ENCODE measurements around the gene PARD3B. TPM values are rescaled to one million over a fixed set of nuclear protein-coding genes. Genes with fewer than 3 reads are reported as not detected.
A peak's percentile ranks its signal among the peaks of the same experiment; 100 is the strongest.

The PARD3B gene
- total and polyA plus RNA-seq, 2 of the 13 experiments (the other 11 are each of a cell fraction or from before 2014, with no cell fraction given), result 0.71 to 2.3 TPM

GRCh38 chr2:205273627-205274026, 728.4 kb downstream of the PARD3B start (continued):
- TF ChIP-seq HHEX (CRISPR knock-in tag; IDR thresholded peaks at IDR 0.05) (peak; percentile 51; the same call in 1 of the 2 replicates), JUNB (CRISPR knock-in tag; IDR thresholded peaks at IDR 0.05; ENCODE audit: borderline replicate concordance) (peak; percentile 79; the same call in 1 of the 2 replicates), ZBTB25 (CRISPR knock-in tag; IDR thresholded peaks at IDR 0.05) (peak; percentile 91), ZNF407 (CRISPR knock-in tag; IDR thresholded peaks at IDR 0.05; ENCODE audit: not compliant biosample characterization) (no peak), THRA (CRISPR knock-in tag; IDR thresholded peaks at IDR 0.05; ENCODE audit: borderline replicate concordance) (no peak), ZNF776 (CRISPR knock-in tag; IDR thresholded peaks at IDR 0.05) (no peak), ZNF598 (CRISPR knock-in tag; IDR thresholded peaks at IDR 0.05; ENCODE audit: borderline replicate concordance) (no peak), ARID3A (IDR thresholded peaks at IDR 0.05; ENCODE audit: low read depth, low read length) (peak; percentile 82; the same call in 1 of the 2 replicates), ZNF576 (CRISPR knock-in tag; IDR thresholded peaks at IDR 0.05) (no peak), POLR2AphosphoS2 (IDR thresholded peaks at IDR 0.05; ENCODE audit: low read depth, low read length) (no peak)

Data from HepG2 (cell line).